ENCODE data around the gene BUD13.
"Not testable (repeated sequence)": the region's sequence is repeated elsewhere in the genome, so short reads cannot be mapped to it uniquely, and the experiment has no call there.

Gene BUD13

DNA sequence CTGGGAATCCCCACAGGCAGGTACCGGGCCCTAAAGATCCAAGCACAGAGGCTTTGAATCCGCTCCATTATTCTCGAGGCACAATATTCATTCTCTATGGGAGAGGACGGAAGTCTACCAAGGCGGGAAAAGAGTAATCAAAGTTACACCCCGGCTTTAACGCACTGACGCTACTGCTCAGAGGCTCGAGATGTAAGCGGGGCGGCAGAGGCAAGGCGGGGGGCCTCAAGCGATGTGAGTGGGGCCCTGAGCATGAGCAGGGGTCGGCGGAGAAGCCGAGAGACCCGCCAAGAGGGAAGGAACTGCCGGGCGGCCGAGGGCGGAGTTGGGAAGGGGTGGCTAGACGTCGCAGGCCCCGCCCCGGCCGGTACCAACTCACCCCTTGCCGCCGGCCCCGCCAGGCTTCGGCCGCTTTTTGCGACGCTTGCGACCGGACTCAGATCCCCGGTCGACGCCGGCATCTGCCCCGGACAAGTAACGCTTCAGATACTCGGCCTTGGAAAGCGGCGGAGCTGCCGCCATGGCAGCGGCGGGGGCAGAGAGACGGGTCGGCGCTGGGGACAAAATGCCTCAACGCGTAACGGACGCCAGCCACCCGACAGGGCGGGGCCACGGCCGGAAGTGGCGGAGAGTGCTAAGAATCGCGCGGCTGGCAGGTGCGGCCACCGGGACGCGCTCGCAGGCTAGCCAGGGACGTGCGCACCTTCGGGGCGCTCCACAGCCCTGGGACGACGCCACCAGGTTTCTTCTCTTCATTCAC lies at the start of gene BUD13:
Gene BUD13, minus strand, starts transcription at position 545 of the 760 bp plus-strand sequence. Its CDS starts 23 bp downstream, at position 522.
- DNase-seq (ENCODE audit: low read depth in 2 of 2), result peak; percentile 89 to 90

GRCh38 chr11:116822575-116822974 lies 49.8 kb upstream of the BUD13 start:
- no peak for DNase-seq (ENCODE audit: low read depth in 2 of 2)

DNA sequence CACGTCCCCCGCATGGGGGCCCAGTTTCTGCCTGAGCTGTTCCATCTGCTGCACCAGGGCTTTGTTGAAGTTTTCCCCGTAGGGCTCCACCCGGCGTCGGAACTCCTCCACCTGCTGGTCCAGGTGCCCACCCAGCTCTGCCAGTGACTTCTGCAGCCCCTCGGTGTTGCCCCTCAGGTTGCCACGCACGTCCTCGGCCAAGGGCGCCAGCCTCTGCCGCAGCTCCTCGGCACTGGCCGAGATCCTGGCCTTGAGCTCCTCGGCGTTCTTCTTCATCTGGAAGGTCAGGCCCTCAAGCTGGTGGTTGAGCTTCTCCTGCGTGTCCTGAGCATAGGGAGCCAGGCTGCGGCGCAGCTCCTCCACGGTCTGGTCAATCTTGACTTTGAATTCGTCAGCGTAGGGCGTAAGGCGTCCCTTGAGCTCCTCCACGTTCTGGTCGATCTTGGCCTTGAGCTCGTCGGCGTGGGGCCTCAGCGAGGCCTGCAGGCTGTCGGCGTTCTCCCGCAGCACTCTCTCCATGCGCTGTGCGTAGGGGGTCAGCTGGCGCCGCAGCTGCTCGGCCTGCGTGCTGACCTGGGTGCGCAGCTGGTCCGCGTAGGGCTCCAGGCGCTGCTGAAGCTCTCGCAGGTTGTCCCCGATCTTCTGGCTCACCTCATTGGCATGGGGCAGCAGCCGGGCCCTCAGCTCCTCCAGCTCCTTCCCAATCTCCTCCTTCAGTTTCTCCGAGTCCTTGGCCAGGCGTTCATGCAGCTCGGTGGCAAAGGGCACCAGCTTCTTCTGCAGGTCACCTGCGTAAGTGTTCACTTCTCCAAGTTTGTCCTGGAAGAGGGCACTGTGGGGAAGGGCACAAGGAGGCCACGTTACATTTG lies 48.5 kb upstream of the BUD13 start:
- no peak for DNase-seq (ENCODE audit: low read depth in 2 of 2)

- no peak for DNase-seq (ENCODE audit: low read depth in 2 of 2)
Measured at GRCh38 chr11:116819049-116819448, 46.3 kb upstream of the BUD13 start.

GRCh38 chr11:116814502-116814901 lies 41.7 kb upstream of the BUD13 start:
- DNase-seq (ENCODE audit: low read depth in 2 of 2), result no peak

GRCh38 chr11:116813781-116814471 lies 41.1 kb upstream of the BUD13 start:
- DNase-seq (ENCODE audit: low read depth in 2 of 2), result no peak

- no peak for DNase-seq (ENCODE audit: low read depth in 2 of 2)
Measured at GRCh38 chr11:116813170-116813569, 40.4 kb upstream of the BUD13 start.

GRCh38 chr11:116812109-116812508 lies 39.3 kb upstream of the BUD13 start:
- DNase-seq (ENCODE audit: low read depth in 2 of 2), result no peak

DNA sequence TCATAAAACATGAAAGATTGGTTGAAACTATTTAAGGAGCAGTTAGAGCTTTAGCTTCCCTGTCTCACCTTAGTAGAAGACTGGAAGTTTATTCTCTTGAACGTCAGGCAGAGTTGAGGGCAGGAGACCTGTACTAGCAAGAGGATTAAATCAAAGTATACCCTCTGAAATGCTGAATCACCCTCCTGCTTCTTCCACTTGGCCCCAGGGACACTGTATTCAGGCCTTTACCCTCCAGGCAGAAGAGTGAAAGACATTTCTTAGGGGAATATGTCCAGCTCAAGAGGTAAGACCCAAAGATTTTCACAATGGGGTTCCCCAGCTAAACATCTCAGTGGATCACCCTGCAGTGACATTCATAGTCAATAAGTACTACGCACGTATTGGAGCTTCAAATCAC lies 38.4 kb upstream of the BUD13 start:
- DNase-seq (ENCODE audit: low read depth in 2 of 2), result no peak

DNA sequence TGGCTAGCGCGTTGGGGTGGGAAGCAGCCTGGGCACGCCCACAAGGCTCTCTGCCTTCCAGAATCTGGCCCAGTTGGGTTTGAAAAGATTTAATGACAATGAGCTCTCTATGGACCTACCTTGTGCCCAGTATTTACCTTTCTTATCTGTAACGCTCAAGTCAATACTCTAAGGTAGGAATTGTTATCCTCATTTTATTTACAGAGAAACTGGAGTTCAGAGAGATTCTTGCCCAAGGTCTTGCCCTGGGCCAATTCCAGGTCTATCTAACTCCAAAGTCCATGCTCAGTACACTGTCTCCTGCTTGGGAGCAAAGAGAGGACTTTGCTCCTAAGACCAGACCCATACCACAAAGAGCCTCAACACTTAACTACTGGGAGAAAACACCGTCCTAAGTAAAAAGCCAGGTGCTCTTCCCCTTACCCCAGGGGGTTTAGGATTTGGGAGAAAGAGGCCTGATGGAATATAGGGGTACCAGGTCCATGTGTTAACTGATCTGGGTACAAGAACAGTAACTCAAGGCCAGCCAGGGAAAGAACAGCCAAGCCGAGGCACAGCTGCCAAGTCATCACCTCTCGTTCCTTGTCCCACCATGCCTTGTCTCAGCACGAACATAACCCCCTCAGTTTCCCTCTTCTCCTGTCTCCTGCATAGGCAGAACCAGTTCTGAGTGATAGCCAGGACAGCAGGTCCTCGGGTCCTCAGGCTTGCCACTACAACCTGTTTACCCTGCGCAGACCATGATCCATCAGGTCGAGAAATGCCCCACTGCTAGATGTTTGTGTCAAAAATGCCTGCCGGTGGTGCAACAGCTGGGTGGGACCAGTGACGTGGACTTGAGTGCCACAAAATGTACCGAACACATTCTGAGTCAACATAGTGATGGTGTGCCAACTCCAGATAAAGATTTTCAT lies 35.7 kb upstream of the BUD13 start:
- no peak for DNase-seq (ENCODE audit: low read depth in 2 of 2)

GRCh38 chr11:116807601-116808261 lies 34.9 kb upstream of the BUD13 start:
- no peak for DNase-seq (ENCODE audit: low read depth in 2 of 2)

GRCh38 chr11:116804001-116804400 lies 31.2 kb upstream of the BUD13 start:
- DNase-seq (ENCODE audit: low read depth in 2 of 2), result no peak

- DNase-seq (ENCODE audit: low read depth in 2 of 2), result not testable (repeated sequence)
Measured at GRCh38 chr11:116801662-116802061, 28.9 kb upstream of the BUD13 start.

DNA sequence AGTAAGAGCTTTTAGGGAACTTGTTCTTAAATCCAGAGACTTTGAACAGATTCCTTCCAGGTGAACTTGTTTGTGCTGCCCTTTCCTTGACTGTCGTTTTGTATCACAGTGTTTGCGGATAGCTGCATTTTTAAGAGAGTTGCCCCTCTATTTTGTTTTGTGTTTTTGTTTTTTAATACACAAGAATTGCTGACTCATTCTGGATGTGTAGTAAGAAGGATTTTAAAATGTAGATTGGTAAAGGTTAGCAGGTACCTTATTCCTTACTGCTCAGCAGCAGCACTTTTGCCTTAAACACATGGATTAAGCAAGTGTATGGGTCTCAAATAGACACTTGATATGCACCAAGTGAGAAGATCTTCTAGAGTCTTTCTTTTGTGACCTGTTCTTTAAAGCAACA lies 27.8 kb upstream of the BUD13 start:
- no peak for DNase-seq (ENCODE audit: low read depth in 2 of 2)

DNA sequence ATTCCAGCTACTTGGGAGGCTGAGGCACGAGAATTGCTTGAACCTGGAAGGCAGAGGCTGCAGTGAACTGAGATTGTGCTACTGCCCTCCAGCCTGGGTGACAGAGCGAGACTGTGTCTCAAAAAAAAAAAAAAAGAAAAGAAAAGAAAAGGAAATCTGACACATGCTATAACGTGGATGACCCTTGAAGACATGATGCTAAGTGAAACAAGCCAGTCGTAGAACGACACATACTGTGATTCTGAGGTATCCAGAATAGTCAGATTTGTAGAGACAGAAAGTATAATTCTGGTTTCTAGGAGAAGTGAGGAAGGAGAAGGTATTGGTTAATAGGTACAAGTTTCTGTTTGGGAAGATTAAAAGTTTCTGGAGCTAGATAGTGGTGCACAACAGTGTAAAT lies 25.6 kb upstream of the BUD13 start:
- DNase-seq (ENCODE audit: low read depth in 2 of 2), result no peak

DNA sequence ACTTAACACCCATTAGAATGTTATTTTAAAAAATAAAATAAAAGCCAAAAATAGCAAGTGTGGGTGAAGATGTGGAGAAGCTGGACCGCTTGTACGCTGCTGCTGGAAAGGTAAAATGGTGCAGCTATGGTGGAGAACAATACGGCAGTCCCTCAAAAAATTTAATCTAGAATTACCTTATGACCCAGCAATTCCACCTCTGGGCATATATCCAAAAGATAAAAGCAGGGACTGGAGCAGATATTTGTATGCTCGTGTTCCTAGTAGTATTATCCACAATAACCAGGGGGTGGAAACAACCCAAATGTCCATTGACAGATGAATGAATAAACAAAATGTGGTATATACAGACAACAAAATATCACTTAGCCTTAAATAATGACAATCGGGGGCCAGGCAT lies 25.0 kb upstream of the BUD13 start:
- DNase-seq (ENCODE audit: low read depth in 2 of 2), result no peak

- no peak for DNase-seq (ENCODE audit: low read depth in 2 of 2)
Measured at GRCh38 chr11:116796548-116796947, 23.8 kb upstream of the BUD13 start.

DNA sequence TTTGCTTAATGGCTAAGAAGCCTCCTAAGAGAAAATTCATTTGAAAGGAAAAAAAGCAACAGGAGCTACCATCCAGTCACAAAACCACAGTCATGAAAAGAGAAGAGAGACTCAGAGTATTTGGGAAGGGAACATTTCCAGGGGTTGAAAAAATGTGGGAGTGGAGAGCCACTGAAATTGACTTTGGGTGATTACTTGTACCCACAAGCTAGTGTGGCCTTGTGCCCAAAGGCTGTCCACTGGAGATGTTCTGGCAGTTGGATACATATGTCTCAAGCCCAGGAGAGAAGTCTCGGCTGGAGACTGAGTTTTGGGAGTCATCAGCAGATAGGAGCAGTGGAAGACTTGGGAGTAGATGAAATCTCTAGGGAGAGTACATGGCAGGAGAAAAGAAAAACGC lies 22.1 kb upstream of the BUD13 start:
- DNase-seq (ENCODE audit: low read depth in 2 of 2), result no peak

- no peak for DNase-seq (ENCODE audit: low read depth in 2 of 2)
Measured at GRCh38 chr11:116793772-116794097, 20.9 kb upstream of the BUD13 start.

- DNase-seq (ENCODE audit: low read depth in 2 of 2), result no peak
Measured at GRCh38 chr11:116792869-116793771, 20.3 kb upstream of the BUD13 start.

Data from stimulated activated CD8-positive, alpha-beta memory T cell treated with anti-CD3 and anti-CD28 coated beads, Interleukin-7, amount 100 ng/mL, for 1 hour (primary cell).